HepG2 (cell line): Measurements from ENCODE around the gene SLC38A8. TPM values are rescaled to one million over a fixed set of nuclear protein-coding genes. Genes with fewer than 3 reads are reported as not detected.

Source experiments
- ATAC-seq: fragments of 200-7000 bp; cut with Tn5 transposase; 3 replicates; pipeline ENCODE4 v1.9.1; 2020; ENCODE audit warnings: mild to moderate bottlenecking, moderate library complexity
- BruUV-seq: library from RNA; stranded (reverse); fragments of 400-500 nt; replicated peaks from 2 replicates; lab custom pipeline; 2021; lab: Mats Ljungman, UMichigan
- CTCF ChIA-PET: fragments of 300-600 bp; formaldehyde crosslinking; extraction: SDS; loops from one replicate; lab custom pipeline; 2021; ENCODE audit warnings: low total read pairs, inconsistent platforms, low intra/inter-chr PET ratio; lab: Yijun Ruan, JAX
- POLR2A ChIA-PET: fragments of 350-600 bp; sonication (Branson Sonifier 250); formaldehyde crosslinking; loops from one replicate; lab custom pipeline; 2020; ENCODE audit warnings: antibody characterized with exemption, inconsistent platforms; lab: Yijun Ruan, JAX
- DNase-seq: peaks from one replicate; pipeline ENCODE4 v3.0.0-alpha.2; 2015; ENCODE audit warnings: low spot score
- FAIRE-seq: peaks from 3 replicates; lab custom pipeline; 2011; peaks lifted over from hg19 to GRCh38; lab: Jason Lieb, UNC
- H2AFZ ChIP-seq: one replicate; pipeline ENCODE4 v1.6.1; 2011; ENCODE audit warnings: low read length, inconsistent platforms
- H3K27ac ChIP-seq: fragments of 300-600 bp; 3 replicates; pipeline ENCODE4 v1.8.0; 2011; ENCODE audit warnings: mixed run types, mild to moderate bottlenecking, mixed read lengths, low read length, inconsistent platforms; ENCODE audit not compliant: insufficient read depth; ENCODE audit errors: extremely low read length
- H3K27me3 ChIP-seq, 2 experiments: fragments of 200-600 bp in 1 of 2; 2 replicates in 1 of 2; 3 replicates in 1 of 2; pipeline versions ENCODE4 v1.6.0 to v1.8.0; 2011; ENCODE audit warnings: low read length in 2 of 2, mild to moderate bottlenecking in 2 of 2, moderate library complexity in 2 of 2, inconsistent platforms in 1 of 2; ENCODE audit not compliant: insufficient read depth in 2 of 2, control insufficient read depth in 1 of 2
- H3K36me3 ChIP-seq, 2 experiments: fragments of 200-600 bp in 1 of 2; replicated peaks in 1 of 2; 2 replicates in 1 of 2; 3 replicates in 1 of 2; pipeline versions ENCODE4 v1.5.1 to v1.8.0; 2011; ENCODE audit warnings: low read length in 2 of 2, inconsistent platforms in 1 of 2; ENCODE audit not compliant: insufficient read depth in 2 of 2, control insufficient read depth in 1 of 2
- H3K4me1 ChIP-seq: 2 replicates; pipeline ENCODE4 v1.5.1; 2012; ENCODE audit warnings: low read length, inconsistent platforms; ENCODE audit not compliant: insufficient read depth
- H3K4me2 ChIP-seq: 2 replicates; pipeline ENCODE4 v1.6.0; 2011; ENCODE audit warnings: low read depth, low read length, inconsistent platforms
- H3K4me3 ChIP-seq, 3 experiments: fragments of 200-600 bp in 1 of 3; sonication (generic), shearing (Covaris generic) in 1 of 3; replicated peaks in 1 of 3; 2 replicates each; pipeline ENCODE4 v1.5.1; 2011 to 2016; ENCODE audit warnings: low read length in 3 of 3, inconsistent platforms in 2 of 3, low read depth in 2 of 3, mild to moderate bottlenecking in 2 of 3, control low read depth in 1 of 3, mixed read lengths in 1 of 3; ENCODE audit not compliant: insufficient read depth in 1 of 3
- H3K79me2 ChIP-seq: one replicate; pipeline ENCODE4 v1.6.1; 2011; ENCODE audit warnings: low read length, inconsistent platforms; ENCODE audit not compliant: insufficient read depth
- H3K9ac ChIP-seq: 2 replicates; pipeline ENCODE4 v1.6.0; 2011; ENCODE audit warnings: mild to moderate bottlenecking, low read depth, low read length, inconsistent platforms; ENCODE audit not compliant: insufficient read depth
- H3K9me3 ChIP-seq: 2 replicates; pipeline ENCODE4 v1.5.1; 2012; ENCODE audit warnings: mild to moderate bottlenecking, low read length
- H4K20me1 ChIP-seq: 2 replicates; pipeline ENCODE4 v1.6.0; 2011; ENCODE audit warnings: inconsistent platforms, mild to moderate bottlenecking, low read length, moderate library complexity; ENCODE audit not compliant: insufficient read depth
- AGO2 ChIP-seq: fragments of 200-400 bp; formaldehyde crosslinking; optimal IDR thresholded peaks from 2 replicates; pipeline ENCODE3; 2017; ENCODE audit warnings: mild to moderate bottlenecking, low read depth, low read length, moderate library complexity
- RBFOX2 ChIP-seq: fragments of 200-400 bp; formaldehyde crosslinking; IDR thresholded peaks from 2 replicates; pipeline ENCODE4 v1.6.1; 2017; ENCODE audit warnings: low read depth, mild to moderate bottlenecking, low read length
- SP1 ChIP-seq, 2 experiments: fragments of 450-650 bp in 1 of 2; sonication (generic) in 1 of 2; formaldehyde crosslinking in 1 of 2; IDR thresholded peaks; 2 replicates each; pipeline versions ENCODE4 v1.4.0 to v1.6.1; 2016 to 2020; ENCODE audit warnings: missing genetic modification reagents in 1 of 2
- ZNF557 ChIP-seq: sonication (generic); formaldehyde crosslinking; IDR thresholded peaks from 2 replicates; pipeline ENCODE4 v1.4.0; 2020; ENCODE audit warnings: missing genetic modification reagents
- WGBS: methylation state at CpG from one replicate; pipeline ENCODE4 v1.1.6; 2017; ENCODE audit warnings: low lambda C conversion rate; 5-methylcytosine and 5-hydroxymethylcytosine counted together
- in situ Hi-C: cut with HindIII; loops from 2 replicates; pipeline ENCODE4 v1.10.0; 2017; ENCODE audit warnings: low pct_unique_long_range_greater_than_20kb; ENCODE audit not compliant: extremely low pct_ligation_motif_present
- intact Hi-C: fragments of 100-400 bp; cut with micrococcal nuclease; formaldehyde crosslinking; loops from one replicate; pipeline ENCODE4 v1.10.0; 2022; ENCODE audit not compliant: unreplicated experiment
- polyA plus RNA-seq, 8 experiments: library from polyadenylated mRNA; depleted of rRNA in 3 of 8; stranded (reverse) in 7 of 8; unstranded in 1 of 8; fragments of >200 nt; fragmentation: Illumina TruSeq in 4 of 8; extraction: Trizol in 4 of 8; gene quantifications; 2 replicates each; pipeline versions ENCODE4 v1.2.1 to v1.2.3, GENCODE V29; 2011 to 2016; ENCODE audit warnings: low read depth in 4 of 8, missing spikeins in 1 of 8, mixed read lengths in 1 of 8; ENCODE audit not compliant: insufficient read depth in 1 of 8
- small RNA-seq, 3 experiments: library from RNA; depleted of rRNA; stranded (forward); fragments of <200 nt; gene quantifications; one replicate each; pipeline ENCODE3, GENCODE V24; 2012; ENCODE audit warnings: low read depth in 2 of 3, low replicate concordance in 1 of 3; ENCODE audit not compliant: insufficient read length in 3 of 3, insufficient read depth in 2 of 3
- total RNA-seq, 5 experiments: library from RNA; depleted of rRNA; stranded (reverse); fragments of >200 nt; fragmentation: Illumina TruSeq; extraction: Trizol; gene quantifications; 2 replicates each; pipeline ENCODE4 v1.2.3, GENCODE V29; 2016; ENCODE audit warnings: low read depth in 1 of 5
- TF ChIP-seq, protein P1 (sequence below): sonication (generic); formaldehyde crosslinking; IDR thresholded peaks from 2 replicates; pipeline ENCODE4 v1.4.0; 2020; ENCODE audit warnings: missing genetic modification reagents

Gene SLC38A8
- total and polyA plus RNA-seq, 2 of the 13 experiments (the other 11 are each of a cell fraction or from before 2014, with no cell fraction given): 0.24 to 0.37 TPM

DNA sequence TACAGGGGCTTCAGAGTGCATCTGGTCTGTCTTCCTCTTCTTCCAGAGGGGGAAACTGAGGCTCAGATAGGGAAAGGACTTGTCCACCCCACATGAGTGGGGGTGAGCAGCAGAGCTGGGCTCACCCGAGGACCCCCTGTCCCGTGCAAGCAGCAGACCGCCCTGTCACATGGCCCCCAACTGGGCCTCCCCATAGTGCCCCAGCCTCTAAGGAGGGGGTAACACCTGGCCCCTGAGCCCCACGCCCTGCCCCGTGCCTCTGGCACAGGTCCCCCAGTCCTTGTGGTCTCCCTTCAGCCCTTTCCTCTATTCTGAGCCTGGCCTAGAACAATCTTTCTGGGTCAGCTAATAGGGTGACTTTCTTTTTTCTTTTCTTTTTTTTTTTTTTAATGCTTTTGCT, 81.0 kb downstream of the SLC38A8 start:
- Histone ChIP-seq H3K4me3 (no peak overlapping the region), H3K27ac (no peak overlapping the region), H3K79me2 (peaks cover 1% of the 10 kb centered on the region), H2AFZ (no peak overlapping the region), H3K4me2 (no peak overlapping the region), H3K36me3 (peaks cover 54 to 82% of the 10 kb centered on the region in 2 experiments), H4K20me1 (peaks cover 14% of the 10 kb centered on the region; the same call in 1 of the 2 replicates), H3K27me3 (no peaks in the 10 kb centered on the region), H3K9ac (no peak overlapping the region), H3K4me1 (peaks cover 5% of the 10 kb centered on the region; the same call in 1 of the 2 replicates), H3K9me3 (no peaks in the 10 kb centered on the region)
- ChIA-PET POLR2A (no interaction called here), CTCF (no interaction called here)
- BruUV-seq: no TSS peak
- in situ Hi-C loops: loop anchor here (25.0 kb wide), 1 partner anchor 226 kb away; the partner anchor contains the start of genes ADAD2 and TAF1C
- ATAC-seq (no peak), FAIRE-seq (no peak), DNase-seq (no peak)
- WGBS: 97% methylated on average over 5 of the region's 5 CpGs
- intact Hi-C loops: no loop called here
- TF ChIP-seq RBFOX2 (peak; percentile 55), AGO2 (peak; percentile 32), ZNF557 (CRISPR knock-in tag) (no peak)
- TF ChIP-seq, all 625 proteins: peak for 2

DNA sequence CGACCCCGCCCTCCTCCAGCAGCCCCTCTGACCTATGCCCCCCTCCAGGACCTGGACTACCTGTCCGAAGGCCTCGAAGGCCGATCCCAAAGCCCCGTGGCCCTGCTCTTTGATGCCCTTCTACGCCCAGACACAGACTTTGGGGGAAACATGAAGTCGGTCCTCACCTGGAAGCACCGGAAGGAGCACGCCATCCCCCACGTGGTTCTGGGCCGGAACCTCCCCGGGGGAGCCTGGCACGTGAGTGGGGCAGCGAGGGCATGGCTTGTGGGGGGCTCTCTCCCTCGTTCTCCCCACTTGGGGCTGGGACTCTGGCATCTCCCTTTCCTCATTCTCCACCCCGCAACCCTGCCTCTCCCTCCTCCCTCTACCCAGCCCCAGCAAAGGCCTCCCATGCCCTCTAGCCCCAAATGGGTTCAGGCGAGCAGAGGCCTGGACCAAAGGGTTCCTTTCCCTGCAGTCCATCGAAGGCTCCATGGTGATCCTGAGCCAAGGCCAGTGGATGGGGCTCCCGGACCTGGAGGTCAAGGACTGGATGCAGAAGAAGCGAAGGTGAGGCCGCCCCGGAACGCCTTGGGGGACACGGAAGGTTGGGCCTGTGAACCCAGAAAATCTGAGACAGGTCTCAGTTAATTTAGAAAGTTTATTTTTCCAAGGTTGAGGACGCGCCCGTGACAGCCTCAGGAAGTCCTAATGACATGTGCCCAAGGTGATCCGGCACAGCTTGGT, 81.9 kb downstream of the SLC38A8 start:
- Histone ChIP-seq H3K4me1 (peaks cover 14% of the 10 kb centered on the region; the same call in 1 of the 2 replicates), H3K9ac (no peak overlapping the region), H3K4me3 (no peak overlapping the region), H3K4me2 (no peak overlapping the region), H4K20me1 (peaks cover 18% of the 10 kb centered on the region; the same call in 1 of the 2 replicates), H2AFZ (no peak overlapping the region), H3K27ac (no peak overlapping the region), H3K36me3 (peaks cover 55 to 90% of the 10 kb centered on the region in 2 experiments), H3K27me3 (no peaks in the 10 kb centered on the region)
- POLR2A ChIA-PET: no interaction called here
- CTCF ChIA-PET: no interaction called here
- in situ Hi-C loops: loop anchor here (25.0 kb wide), 1 partner anchor 227 kb away; the partner anchor contains the start of genes ADAD2 and TAF1C
- 96% methylated on average over 29 of the region's 29 CpGs for WGBS
- BruUV-seq: no TSS peak
- ATAC-seq (no peak), DNase-seq (no peak)
- TF ChIP-seq RBFOX2: 0 out of 2 replicates have a peak, but pooled peaks have one; percentile 50
- no peak for TF ChIP-seq SP1 (IDR thresholded peaks at IDR 0.05)
- no peak for TF ChIP-seq SP1 (CRISPR knock-in tag; IDR thresholded peaks at IDR 0.05)
- TF ChIP-seq, protein P1, sequence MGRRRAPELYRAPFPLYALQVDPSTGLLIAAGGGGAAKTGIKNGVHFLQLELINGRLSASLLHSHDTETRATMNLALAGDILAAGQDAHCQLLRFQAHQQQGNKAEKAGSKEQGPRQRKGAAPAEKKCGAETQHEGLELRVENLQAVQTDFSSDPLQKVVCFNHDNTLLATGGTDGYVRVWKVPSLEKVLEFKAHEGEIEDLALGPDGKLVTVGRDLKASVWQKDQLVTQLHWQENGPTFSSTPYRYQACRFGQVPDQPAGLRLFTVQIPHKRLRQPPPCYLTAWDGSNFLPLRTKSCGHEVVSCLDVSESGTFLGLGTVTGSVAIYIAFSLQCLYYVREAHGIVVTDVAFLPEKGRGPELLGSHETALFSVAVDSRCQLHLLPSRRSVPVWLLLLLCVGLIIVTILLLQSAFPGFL (CRISPR knock-in tag): no peak
- TF ChIP-seq AGO2: peak; percentile 79
- TF ChIP-seq, all 625 proteins: peak for 2
- no peaks in the 10 kb centered on the region for H3K9me3 ChIP-seq
- intact Hi-C loops: no loop called here
- peaks cover 4% of the 10 kb centered on the region for H3K79me2 ChIP-seq
- no peak for FAIRE-seq

Small RNA genes lying within 50 kb of the gene (small RNA-seq; reads per million reads assigned to genes)
- gene RNA5SP432: 0 reads per million in 3 experiments

Other genes starting within 250 kb of the SLC38A8 start
- gene HSBP1, start 234.8 kb downstream of the SLC38A8 start, total RNA-seq (2016; rRNA removed; fragmentation: Illumina TruSeq; extraction: Trizol): 292 and 469 TPM in 2 replicates
- 209 and 249 TPM in 2 replicates for gene HSBP1, start 234.8 kb downstream of the SLC38A8 start, polyA plus RNA-seq (2011; rRNA removed)
- 2.8 and 4.0 TPM in 2 replicates for gene MLYCD, start 143.7 kb downstream of the SLC38A8 start, total RNA-seq (2016; rRNA removed; fragmentation: Illumina TruSeq; extraction: Trizol)
- gene MLYCD, start 143.7 kb downstream of the SLC38A8 start, polyA plus RNA-seq (2011; rRNA removed): 1.8 and 2.0 TPM in 2 replicates
- 18.1 and 27.1 TPM in 2 replicates for gene OSGIN1, start 89.6 kb downstream of the SLC38A8 start, total RNA-seq (2016; rRNA removed; fragmentation: Illumina TruSeq; extraction: Trizol)
- 20.5 and 26.5 TPM in 2 replicates for gene OSGIN1, start 89.6 kb downstream of the SLC38A8 start, polyA plus RNA-seq (2011; rRNA removed)
- gene NECAB2, start 74.6 kb downstream of the SLC38A8 start, total RNA-seq (2016; rRNA removed; fragmentation: Illumina TruSeq; extraction: Trizol): 0.49 TPM in 1 of 2 replicates, not detected in the other
- 0.21 TPM in 1 of 2 replicates, not detected in the other for gene NECAB2, start 74.6 kb downstream of the SLC38A8 start, polyA plus RNA-seq (2011; rRNA removed)
- 42.0 and 56.7 TPM in 2 replicates for gene MBTPS1, start 74.1 kb upstream of the SLC38A8 start, total RNA-seq (2016; rRNA removed; fragmentation: Illumina TruSeq; extraction: Trizol)
- gene MBTPS1, start 74.1 kb upstream of the SLC38A8 start, polyA plus RNA-seq (2011; rRNA removed): 83.4 and 91.3 TPM in 2 replicates
- 41.0 and 49.7 TPM in 2 replicates for gene HSDL1, start 102.4 kb upstream of the SLC38A8 start, total RNA-seq (2016; rRNA removed; fragmentation: Illumina TruSeq; extraction: Trizol)
- gene HSDL1, start 102.4 kb upstream of the SLC38A8 start, polyA plus RNA-seq (2011; rRNA removed): 38.5 and 49.2 TPM in 2 replicates
- 0.04 TPM in 1 of 2 replicates, not detected in the other for gene DNAAF1, start 102.5 kb upstream of the SLC38A8 start, total RNA-seq (2016; rRNA removed; fragmentation: Illumina TruSeq; extraction: Trizol)
- 0.07 TPM in 1 of 2 replicates, not detected in the other for gene DNAAF1, start 102.5 kb upstream of the SLC38A8 start, polyA plus RNA-seq (2011; rRNA removed)
- gene TAF1C, start 144.3 kb upstream of the SLC38A8 start, total RNA-seq (2016; rRNA removed; fragmentation: Illumina TruSeq; extraction: Trizol): 8.3 and 15.6 TPM in 2 replicates
- 20.8 and 25.2 TPM in 2 replicates for gene TAF1C, start 144.3 kb upstream of the SLC38A8 start, polyA plus RNA-seq (2011; rRNA removed)
- not detected in 2 replicates for gene ADAD2, start 148.4 kb upstream of the SLC38A8 start, total RNA-seq (2016; rRNA removed; fragmentation: Illumina TruSeq; extraction: Trizol)
- not detected in 2 replicates for gene ADAD2, start 148.4 kb upstream of the SLC38A8 start, polyA plus RNA-seq (2011; rRNA removed)
- gene KCNG4, start 197.2 kb upstream of the SLC38A8 start, total RNA-seq (2016; rRNA removed; fragmentation: Illumina TruSeq; extraction: Trizol): not detected in 2 replicates
- not detected in 2 replicates for gene KCNG4, start 197.2 kb upstream of the SLC38A8 start, polyA plus RNA-seq (2011; rRNA removed)